KBM-7 (cell line): ENCODE measurements around the gene KCND2.

ENCODE experiments used
- DNase-seq: peaks from one replicate; pipeline ENCODE4 v3.0.0-alpha.2; 2015
- in situ Hi-C: fragments of 300-500 bp; cut with MboI; formaldehyde crosslinking; loops from 2 replicates; pipeline ENCODE4 v1.14.3; 2020; ENCODE audit warnings: low sequenced_read_pairs, low pct_unique_long_range_greater_than_20kb, mixed read lengths

The KCND2 gene

GRCh38 chr7:120304674-120305073, 31.7 kb downstream of the KCND2 start:
- in situ Hi-C loops = no loop called here
- DNase-seq = no peak

GRCh38 chr7:120307991-120308545, 35.1 kb downstream of the KCND2 start:
- DNase-seq = no peak
- in situ Hi-C loops = no loop called here

- no peak for DNase-seq
- in situ Hi-C loops = no loop called here
These were observed 38.2 kb downstream of the KCND2 start for GRCh38 chr7:120311028-120311788.

GRCh38 chr7:120320218-120320961, 47.4 kb downstream of the KCND2 start:
- in situ Hi-C loops = no loop called here

GRCh38 chr7:120327054-120327453, 54.1 kb downstream of the KCND2 start:
- in situ Hi-C loops = no loop called here
- no peak for DNase-seq

More at GRCh38 chr7:120320218-120320961, 47.4 kb downstream of the KCND2 start:
- no peak for DNase-seq

GRCh38 chr7:120332433-120332832, 59.5 kb downstream of the KCND2 start:
- DNase-seq = no peak
- in situ Hi-C loops = no loop called here

- in situ Hi-C loops = no loop called here
- no peak for DNase-seq
These were observed 61.5 kb downstream of the KCND2 start for GRCh38 chr7:120334475-120334874.

GRCh38 chr7:120337308-120337907, 64.4 kb downstream of the KCND2 start:
- in situ Hi-C loops = no loop called here
- peak; percentile 9 for DNase-seq

- no peak for DNase-seq
- in situ Hi-C loops = no loop called here
These were observed 71.3 kb downstream of the KCND2 start for GRCh38 chr7:120344276-120344675.

GRCh38 chr7:120353171-120353570, 80.2 kb downstream of the KCND2 start:
- DNase-seq = no peak
- in situ Hi-C loops = no loop called here

- no peak for DNase-seq
- in situ Hi-C loops = no loop called here
These were observed 87.9 kb downstream of the KCND2 start for GRCh38 chr7:120360918-120361317.

GRCh38 chr7:120363414-120363813, 90.4 kb downstream of the KCND2 start:
- no peak for DNase-seq
- in situ Hi-C loops = no loop called here

- in situ Hi-C loops = no loop called here
- DNase-seq = no peak
These were observed 98.0 kb downstream of the KCND2 start for GRCh38 chr7:120370954-120371353.

- in situ Hi-C loops = no loop called here
- no peak for DNase-seq
These were observed 100.2 kb downstream of the KCND2 start for GRCh38 chr7:120373174-120373573.

GRCh38 chr7:120394595-120394994, 121.6 kb downstream of the KCND2 start:
- no peak for DNase-seq
- in situ Hi-C loops = no loop called here

- DNase-seq = no peak
- in situ Hi-C loops = no loop called here
These were observed 122.6 kb downstream of the KCND2 start for GRCh38 chr7:120395526-120396019.

- in situ Hi-C loops = no loop called here
- DNase-seq = no peak
These were observed 125.5 kb downstream of the KCND2 start for GRCh38 chr7:120398284-120399000.

- in situ Hi-C loops = no loop called here
- DNase-seq = no peak
These were observed 128.0 kb downstream of the KCND2 start for GRCh38 chr7:120400806-120401455.
